Activated T-helper 2 cell treated with anti-CD3 and anti-CD28 coated beads, Interferon-gamma antibody, Interleukin-2, Interleukin-4, amounts not matched to agents 10 μg/mL and 5 μg/mL and 100 μg/mL, durations not matched to agents 14 hours and 24 hours and 36 hours (primary cell): ENCODE results near the gene CDH12. TPM values are rescaled to one million over a fixed set of nuclear protein-coding genes. Genes with fewer than 3 reads are reported as not detected.

Experiments
- DNase-seq: peaks from one replicate; pipeline ENCODE4 v3.0.0; 2021; ENCODE audit warnings: low spot score
- H3K27ac Mint-ChIP-seq: one replicate; pipeline ENCODE4 v1.8.0; 2021; ENCODE audit warnings: mixed read lengths
- H3K27me3 Mint-ChIP-seq: one replicate; pipeline ENCODE4 v1.8.0; 2021; ENCODE audit warnings: low read depth, mixed read lengths
- H3K36me3 Mint-ChIP-seq: one replicate; pipeline ENCODE4 v1.8.0; 2021; ENCODE audit warnings: low read depth, mixed read lengths
- H3K4me1 Mint-ChIP-seq: one replicate; pipeline ENCODE4 v1.8.0; 2021; ENCODE audit warnings: low read depth, mixed read lengths
- H3K4me3 Mint-ChIP-seq: one replicate; pipeline ENCODE4 v1.8.0; 2021; ENCODE audit warnings: low read depth, mild to moderate bottlenecking, moderate library complexity, mixed read lengths
- H3K9me3 Mint-ChIP-seq: one replicate; pipeline ENCODE4 v1.8.0; 2021; ENCODE audit warnings: mixed read lengths
- intact Hi-C: fragments of 100-400 bp; cut with micrococcal nuclease; formaldehyde crosslinking; loops from one replicate; pipeline ENCODE4 v1.15.1; 2023
- total RNA-seq: library from RNA; stranded (reverse); gene quantifications from 2 replicates; pipeline ENCODE4 v1.2.3, GENCODE V29; 2022

Gene CDH12
- total RNA-seq, 1 donor from 2014 or later, result not detected

DNA sequence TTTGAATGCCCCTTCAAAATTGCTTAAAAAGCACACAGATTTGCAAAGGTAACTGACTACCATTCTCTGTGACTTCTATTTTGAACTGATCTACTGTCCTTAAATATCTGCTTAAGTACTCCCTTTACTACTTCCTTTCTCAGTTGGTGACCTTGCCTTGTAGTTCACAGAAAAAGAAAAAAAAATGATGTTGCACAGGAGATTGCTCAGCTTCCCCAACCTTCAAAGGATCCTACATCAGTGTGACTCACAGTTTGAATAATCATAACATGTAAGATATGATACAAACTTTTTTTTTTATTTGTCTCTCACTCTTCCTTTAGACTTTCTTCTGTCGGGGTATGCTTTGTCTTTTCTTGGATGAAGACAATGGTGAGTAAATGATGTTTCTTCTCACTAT is 1029.6 kb downstream of the CDH12 start:
- H3K4me3 Mint-ChIP-seq, result no peak overlapping the region
- H3K9me3 Mint-ChIP-seq, result peaks cover 11% of the 10 kb centered on the region
- no peaks in the 10 kb centered on the region for H3K27me3 Mint-ChIP-seq
- no peaks in the 10 kb centered on the region for H3K4me1 Mint-ChIP-seq
- intact Hi-C loops, result no loop called here
- no peak overlapping the region for H3K27ac Mint-ChIP-seq
- no peak for DNase-seq
- H3K36me3 Mint-ChIP-seq, result no peaks in the 10 kb centered on the region

GRCh38 chr5:21823076-21823574 is 1030.0 kb downstream of the CDH12 start:
- intact Hi-C loops, result no loop called here
- H3K36me3 Mint-ChIP-seq, result no peaks in the 10 kb centered on the region
- H3K27ac Mint-ChIP-seq, result no peak overlapping the region
- no peaks in the 10 kb centered on the region for H3K4me1 Mint-ChIP-seq
- H3K27me3 Mint-ChIP-seq, result no peaks in the 10 kb centered on the region
- H3K9me3 Mint-ChIP-seq, result peaks cover 11% of the 10 kb centered on the region
- no peak overlapping the region for H3K4me3 Mint-ChIP-seq
- DNase-seq, result no peak

DNA sequence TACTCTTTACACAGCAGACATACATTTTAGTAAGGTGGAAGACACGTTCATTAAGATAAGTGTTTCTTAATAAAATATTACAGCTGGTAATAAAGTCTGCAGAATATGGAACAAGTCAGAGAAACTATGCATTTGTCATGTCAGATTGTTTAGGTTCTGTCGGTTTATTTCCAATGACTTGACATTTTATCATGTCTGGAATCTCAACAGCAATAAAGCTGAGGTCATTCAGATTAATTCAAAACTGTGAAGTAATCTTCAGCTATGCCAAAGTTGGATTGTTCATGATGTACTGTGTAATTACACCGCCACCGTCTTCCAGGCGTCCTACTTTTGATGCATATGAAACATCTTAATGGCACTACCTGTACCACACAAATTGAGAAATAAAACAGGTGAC is 1032.6 kb downstream of the CDH12 start:
- Mint-ChIP-seq H3K36me3 (no peaks in the 10 kb centered on the region), H3K4me3 (no peak overlapping the region), H3K4me1 (no peaks in the 10 kb centered on the region), H3K27me3 (no peaks in the 10 kb centered on the region), H3K9me3 (peaks cover 6% of the 10 kb centered on the region), H3K27ac (no peak overlapping the region)
- DNase-seq, result no peak
- intact Hi-C loops, result no loop called here

DNA sequence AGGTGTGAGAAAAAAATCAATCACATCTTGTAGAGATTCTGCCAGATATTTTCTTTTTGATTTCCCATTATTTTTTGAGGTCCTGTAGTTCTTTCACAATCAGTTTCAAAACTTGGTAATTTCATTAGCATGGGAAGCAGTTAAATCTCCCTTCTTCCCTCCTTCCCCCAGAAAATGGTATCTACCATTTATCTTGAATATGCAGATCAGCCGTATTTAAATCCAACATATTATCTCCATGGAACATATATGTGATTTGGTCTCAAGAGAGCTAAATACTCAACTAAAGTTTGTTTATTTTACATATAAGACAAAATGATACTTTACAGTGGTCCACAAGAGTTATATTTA is 1034.8 kb downstream of the CDH12 start:
- H3K4me3 Mint-ChIP-seq, result no peak overlapping the region
- no peaks in the 10 kb centered on the region for H3K9me3 Mint-ChIP-seq
- intact Hi-C loops, result no loop called here
- no peak overlapping the region for H3K27ac Mint-ChIP-seq
- DNase-seq, result no peak
- no peaks in the 10 kb centered on the region for H3K27me3 Mint-ChIP-seq
- no peaks in the 10 kb centered on the region for H3K36me3 Mint-ChIP-seq
- H3K4me1 Mint-ChIP-seq, result no peaks in the 10 kb centered on the region

- Mint-ChIP-seq H3K27ac (no peak overlapping the region), H3K4me3 (no peak overlapping the region), H3K9me3 (no peaks in the 10 kb centered on the region), H3K36me3 (no peaks in the 10 kb centered on the region), H3K27me3 (no peaks in the 10 kb centered on the region), H3K4me1 (no peaks in the 10 kb centered on the region)
- no peak for DNase-seq
- intact Hi-C loops, result no loop called here
Measured at GRCh38 chr5:21817668-21818369, 1035.3 kb downstream of the CDH12 start.

- Mint-ChIP-seq H3K9me3 (no peaks in the 10 kb centered on the region), H3K27ac (no peak overlapping the region), H3K4me3 (no peak overlapping the region), H3K36me3 (no peaks in the 10 kb centered on the region), H3K27me3 (no peaks in the 10 kb centered on the region), H3K4me1 (no peaks in the 10 kb centered on the region)
- no peak for DNase-seq
- intact Hi-C loops, result no loop called here
Measured at GRCh38 chr5:21810737-21811316, 1042.3 kb downstream of the CDH12 start.

DNA sequence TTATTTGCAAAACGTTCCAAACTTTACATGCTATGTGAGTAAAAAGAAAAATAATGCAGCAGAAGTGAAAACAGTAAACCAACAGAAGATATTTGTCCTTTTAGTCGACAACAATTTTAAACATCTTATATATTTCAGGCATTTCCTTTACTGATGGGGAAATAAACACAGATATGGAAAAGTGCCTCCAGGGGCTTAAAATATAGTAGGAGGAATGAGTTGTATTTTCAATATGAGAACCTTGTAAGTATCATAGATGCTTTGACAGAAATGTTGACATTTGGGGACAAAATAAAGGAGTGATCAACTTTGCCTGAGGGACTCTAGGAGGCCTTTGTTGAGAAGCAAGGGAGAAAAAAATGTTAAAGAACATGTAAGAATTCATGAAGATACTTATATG is 1043.5 kb downstream of the CDH12 start:
- Mint-ChIP-seq H3K9me3 (no peaks in the 10 kb centered on the region), H3K4me3 (no peak overlapping the region)

DNA sequence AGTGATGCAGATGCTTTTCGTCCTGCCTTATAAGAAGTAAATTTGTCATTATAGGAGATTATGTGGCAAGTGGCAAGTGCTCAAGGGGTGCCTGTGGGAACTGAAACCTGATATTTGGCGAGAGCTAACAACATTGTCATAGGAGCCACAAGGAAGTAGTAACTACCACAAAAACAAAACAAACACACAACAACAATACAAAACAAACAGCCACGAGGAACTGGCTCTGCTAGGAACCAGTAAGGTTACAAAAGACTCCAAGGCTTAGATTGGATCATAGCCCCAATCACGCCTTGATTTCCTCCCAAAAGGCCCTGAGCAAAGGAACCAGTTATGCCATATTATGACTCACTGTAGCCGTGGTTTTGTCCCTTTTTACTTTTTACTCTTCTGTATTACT is 1045.2 kb downstream of the CDH12 start:
- no peaks in the 10 kb centered on the region for H3K36me3 Mint-ChIP-seq
- no peaks in the 10 kb centered on the region for H3K4me1 Mint-ChIP-seq
- H3K27ac Mint-ChIP-seq, result no peak overlapping the region
- intact Hi-C loops, result no loop called here
- no peaks in the 10 kb centered on the region for H3K9me3 Mint-ChIP-seq
- no peaks in the 10 kb centered on the region for H3K27me3 Mint-ChIP-seq
- no peak for DNase-seq
- no peak overlapping the region for H3K4me3 Mint-ChIP-seq

More for the DNA sequence above, 1043.5 kb downstream of the CDH12 start:
- intact Hi-C loops, result no loop called here
- Mint-ChIP-seq H3K27me3 (no peaks in the 10 kb centered on the region), H3K27ac (no peak overlapping the region), H3K36me3 (no peaks in the 10 kb centered on the region), H3K4me1 (no peaks in the 10 kb centered on the region)
- DNase-seq, result no peak

- no peaks in the 10 kb centered on the region for H3K27me3 Mint-ChIP-seq
Measured at GRCh38 chr5:21806943-21807342, 1046.2 kb downstream of the CDH12 start.

GRCh38 chr5:21806271-21806670 is 1046.9 kb downstream of the CDH12 start:
- no peaks in the 10 kb centered on the region for H3K4me1 Mint-ChIP-seq
- no peaks in the 10 kb centered on the region for H3K9me3 Mint-ChIP-seq
- no peak overlapping the region for H3K27ac Mint-ChIP-seq
- no peak overlapping the region for H3K4me3 Mint-ChIP-seq
- intact Hi-C loops, result no loop called here
- no peaks in the 10 kb centered on the region for H3K27me3 Mint-ChIP-seq
- DNase-seq, result no peak
- no peaks in the 10 kb centered on the region for H3K36me3 Mint-ChIP-seq

More at GRCh38 chr5:21806943-21807342, 1046.2 kb downstream of the CDH12 start:
- H3K9me3 Mint-ChIP-seq, result no peaks in the 10 kb centered on the region
- H3K4me3 Mint-ChIP-seq, result no peak overlapping the region
- no peak overlapping the region for H3K27ac Mint-ChIP-seq
- intact Hi-C loops, result no loop called here
- no peaks in the 10 kb centered on the region for H3K4me1 Mint-ChIP-seq
- DNase-seq, result no peak
- H3K36me3 Mint-ChIP-seq, result no peaks in the 10 kb centered on the region

GRCh38 chr5:21802869-21803490 is 1050.2 kb downstream of the CDH12 start:
- no peaks in the 10 kb centered on the region for H3K4me1 Mint-ChIP-seq
- H3K4me3 Mint-ChIP-seq, result no peak overlapping the region
- no peak overlapping the region for H3K27ac Mint-ChIP-seq
- H3K27me3 Mint-ChIP-seq, result no peaks in the 10 kb centered on the region
- no peaks in the 10 kb centered on the region for H3K36me3 Mint-ChIP-seq
- DNase-seq, result no peak
- intact Hi-C loops, result no loop called here
- H3K9me3 Mint-ChIP-seq, result peaks cover 7% of the 10 kb centered on the region

DNA sequence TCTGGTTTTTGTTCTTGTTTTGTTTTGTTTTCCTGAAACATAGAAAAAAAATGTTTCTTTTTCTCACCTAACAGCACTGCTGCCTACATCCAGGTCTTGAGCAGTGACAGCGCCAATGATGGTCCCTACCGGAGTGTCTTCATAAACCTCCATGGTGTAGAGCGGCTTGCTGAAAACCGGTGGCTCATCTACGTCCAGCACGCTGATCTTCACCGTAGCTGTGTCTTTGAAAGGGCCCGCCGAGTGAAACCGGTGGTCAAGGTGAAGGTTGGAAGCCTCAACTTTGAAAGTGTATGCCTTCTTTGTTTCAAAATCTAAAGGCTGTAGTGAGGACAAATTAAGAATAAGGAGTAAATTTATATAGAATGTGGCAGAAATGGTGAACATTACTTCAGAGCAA is 1051.0 kb downstream of the CDH12 start:
- Mint-ChIP-seq H3K27me3 (no peaks in the 10 kb centered on the region), H3K4me3 (no peak overlapping the region), H3K9me3 (peaks cover 7% of the 10 kb centered on the region), H3K27ac (no peak overlapping the region), H3K4me1 (no peaks in the 10 kb centered on the region), H3K36me3 (no peaks in the 10 kb centered on the region)
- intact Hi-C loops, result no loop called here
- DNase-seq, result no peak

- no peak overlapping the region for H3K27ac Mint-ChIP-seq
- no peaks in the 10 kb centered on the region for H3K4me1 Mint-ChIP-seq
- no peaks in the 10 kb centered on the region for H3K9me3 Mint-ChIP-seq
- DNase-seq, result no peak
- intact Hi-C loops, result no loop called here
- no peak overlapping the region for H3K4me3 Mint-ChIP-seq
- no peaks in the 10 kb centered on the region for H3K36me3 Mint-ChIP-seq
- no peaks in the 10 kb centered on the region for H3K27me3 Mint-ChIP-seq
Measured at GRCh38 chr5:21792748-21793147, 1060.4 kb downstream of the CDH12 start.
